GM21526 (cell line): ENCODE data around the gene TRIM69.
"Not testable (repeated sequence)": the region's sequence is repeated elsewhere in the genome, so short reads cannot be mapped to it uniquely, and the experiment has no call there.

ENCODE experiments used
- ATAC-seq: cut with Tn5 transposase; IDR thresholded peaks from one replicate; pipeline ENCODE4 v1.9.1; 2021; ENCODE audit warnings: moderate library complexity; ENCODE audit not compliant: unreplicated experiment, low FRiP score

The TRIM69 gene, protein sequence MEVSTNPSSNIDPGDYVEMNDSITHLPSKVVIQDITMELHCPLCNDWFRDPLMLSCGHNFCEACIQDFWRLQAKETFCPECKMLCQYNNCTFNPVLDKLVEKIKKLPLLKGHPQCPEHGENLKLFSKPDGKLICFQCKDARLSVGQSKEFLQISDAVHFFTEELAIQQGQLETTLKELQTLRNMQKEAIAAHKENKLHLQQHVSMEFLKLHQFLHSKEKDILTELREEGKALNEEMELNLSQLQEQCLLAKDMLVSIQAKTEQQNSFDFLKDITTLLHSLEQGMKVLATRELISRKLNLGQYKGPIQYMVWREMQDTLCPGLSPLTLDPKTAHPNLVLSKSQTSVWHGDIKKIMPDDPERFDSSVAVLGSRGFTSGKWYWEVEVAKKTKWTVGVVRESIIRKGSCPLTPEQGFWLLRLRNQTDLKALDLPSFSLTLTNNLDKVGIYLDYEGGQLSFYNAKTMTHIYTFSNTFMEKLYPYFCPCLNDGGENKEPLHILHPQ

GRCh38 chr15:44736181-44736765, at the start of gene TRIM69:
TSS of gene TRIM69 (plus strand) at chr15:44736528. CDS start at chr15:44736705, 177 bp downstream.
- no peak for ATAC-seq

DNA sequence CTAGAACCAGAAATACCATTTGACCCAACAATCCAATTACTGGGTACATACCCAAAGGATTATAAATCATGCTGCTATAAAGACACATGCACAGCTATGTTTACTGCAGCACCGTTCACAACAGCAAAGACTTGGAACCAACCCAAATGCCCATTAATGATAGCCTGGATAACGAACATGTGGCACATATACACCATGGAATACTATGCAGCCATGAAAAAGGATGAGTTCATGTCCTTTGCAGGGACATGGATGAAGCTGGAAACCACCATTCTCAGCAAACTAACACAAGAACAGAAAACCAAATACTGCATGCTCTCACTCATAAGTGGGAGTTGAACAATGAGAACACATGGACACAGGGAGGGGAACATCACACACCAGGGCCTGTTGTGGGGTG, 47.0 kb upstream of the TRIM69 start:
- ATAC-seq, result not testable (repeated sequence)

GRCh38 chr15:44690245-44690644, 46.1 kb upstream of the TRIM69 start:
- not testable (repeated sequence) for ATAC-seq

GRCh38 chr15:44692659-44693058, 43.7 kb upstream of the TRIM69 start:
- ATAC-seq, result no peak

- no peak for ATAC-seq
These were observed 41.9 kb upstream of the TRIM69 start for GRCh38 chr15:44694416-44694815.

DNA sequence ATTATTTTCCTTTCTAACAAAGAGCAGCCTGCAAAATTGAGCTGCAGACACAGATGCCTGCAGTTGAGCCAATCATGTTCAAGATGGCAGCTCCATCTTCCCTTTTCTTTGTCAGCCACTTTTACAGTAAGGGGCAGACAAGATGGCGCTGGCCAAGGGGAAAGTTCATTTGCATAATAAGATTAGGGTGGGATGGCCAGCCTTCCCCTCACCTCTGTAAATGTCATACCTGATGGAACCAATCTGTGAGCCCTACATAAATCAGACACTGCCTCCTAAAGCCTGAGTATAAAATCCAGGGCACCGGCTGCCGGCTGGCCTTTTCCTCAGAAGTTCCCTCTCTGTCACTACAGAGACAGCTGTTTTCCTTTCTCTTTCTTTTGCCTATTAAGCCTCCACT, 41.0 kb upstream of the TRIM69 start:
- no peak for ATAC-seq

DNA sequence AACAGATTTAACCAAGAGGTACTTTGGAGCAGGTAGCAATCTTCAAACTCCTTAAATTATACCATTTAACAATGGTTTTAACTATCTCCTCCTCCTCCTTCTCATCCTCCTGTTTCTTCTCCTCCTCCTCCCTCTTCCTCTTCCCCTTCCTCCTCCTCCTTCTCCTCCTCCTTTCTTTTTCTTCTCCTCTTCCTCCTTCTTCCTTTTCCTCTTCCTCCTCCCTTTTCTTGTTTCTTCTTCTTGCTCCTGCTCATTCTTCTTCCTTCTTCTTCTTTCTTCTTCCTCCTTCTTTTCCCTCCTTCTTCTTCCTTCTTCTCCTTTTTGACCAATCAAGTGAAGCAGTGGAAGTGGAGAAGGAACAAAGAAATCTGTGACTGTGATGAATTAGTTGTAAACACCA, 39.3 kb upstream of the TRIM69 start:
- ATAC-seq, result no peak

GRCh38 chr15:44698641-44699040, 37.7 kb upstream of the TRIM69 start:
- no peak for ATAC-seq

- ATAC-seq, result not testable (repeated sequence)
These were observed 35.7 kb upstream of the TRIM69 start for GRCh38 chr15:44700676-44701075.

- no peak for ATAC-seq
These were observed 30.3 kb upstream of the TRIM69 start for GRCh38 chr15:44705986-44706385.

GRCh38 chr15:44706401-44706800, 29.9 kb upstream of the TRIM69 start:
- no peak for ATAC-seq

DNA sequence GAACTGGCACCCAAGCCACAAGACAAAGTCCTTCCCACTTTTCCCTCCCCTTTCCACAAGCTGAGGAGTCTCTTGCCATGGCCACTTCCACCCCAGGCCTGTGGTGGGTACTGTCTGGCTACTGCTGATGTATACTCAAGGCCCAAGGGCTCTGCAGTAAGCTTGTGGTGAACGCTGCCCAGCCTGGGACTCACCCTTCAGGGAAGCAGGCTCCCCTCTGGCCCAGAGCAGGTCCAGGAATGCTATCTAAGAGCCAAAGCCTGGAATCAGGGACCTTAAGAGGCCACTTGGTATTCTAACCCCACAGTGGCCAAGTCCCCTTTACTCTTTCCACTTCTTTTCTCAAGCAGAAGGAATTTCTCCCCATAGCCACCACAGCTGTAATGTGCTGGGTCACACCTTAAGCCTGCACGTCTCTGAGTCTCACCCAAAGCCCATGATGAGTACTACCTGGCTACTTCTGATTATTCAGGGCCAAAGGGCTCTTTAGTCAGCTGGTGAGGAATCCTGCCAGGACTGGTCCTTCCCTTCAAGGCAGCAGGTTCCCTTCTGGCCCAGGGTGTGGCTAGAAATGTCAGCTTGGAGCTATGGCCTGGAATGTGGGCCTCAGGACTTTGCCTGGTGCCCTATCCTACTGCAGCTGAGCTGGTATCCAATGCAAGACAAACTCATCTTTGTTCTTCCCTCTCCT, 29.2 kb upstream of the TRIM69 start:
- no peak for ATAC-seq

DNA sequence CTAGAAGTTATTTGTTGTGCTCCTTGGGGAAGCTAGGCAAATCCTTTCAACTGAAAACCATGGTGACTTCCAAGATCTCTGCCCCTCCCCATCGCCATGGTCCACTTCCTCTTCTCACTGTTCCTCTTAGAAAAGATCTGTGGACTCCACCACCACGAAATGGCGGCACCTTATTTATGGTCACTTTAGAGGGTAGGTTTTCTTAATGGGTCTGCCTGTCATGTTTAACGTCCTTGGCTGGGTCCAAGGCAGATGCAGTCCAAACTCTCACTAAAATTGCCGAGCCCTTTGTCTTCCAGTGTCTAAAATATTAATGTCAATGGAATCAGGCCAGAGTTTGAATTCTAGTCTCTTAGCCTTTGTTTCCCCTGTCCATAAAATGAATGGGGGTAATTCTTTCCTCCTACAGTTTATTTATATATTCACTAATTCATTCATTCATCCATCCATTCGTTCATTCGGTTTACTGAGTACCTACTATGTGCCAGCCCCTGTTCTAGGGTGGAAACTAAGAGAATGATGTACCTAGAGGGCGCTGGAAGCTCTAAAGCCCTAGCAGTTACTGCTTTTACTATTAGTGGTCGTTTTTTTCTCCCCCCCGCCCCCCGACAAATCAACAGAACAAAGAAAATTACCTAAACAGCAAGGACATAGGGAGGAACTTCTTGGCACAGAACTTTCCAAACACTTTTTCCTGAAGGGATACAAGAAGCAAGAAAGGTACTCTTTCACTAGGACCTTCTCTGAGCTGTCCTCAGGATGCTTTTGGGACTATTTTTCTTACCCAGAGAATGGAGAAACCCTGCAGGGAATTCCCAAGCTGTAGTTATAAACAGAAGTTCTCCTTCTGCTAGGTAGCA, 25.9 kb upstream of the TRIM69 start:
- no peak for ATAC-seq

DNA sequence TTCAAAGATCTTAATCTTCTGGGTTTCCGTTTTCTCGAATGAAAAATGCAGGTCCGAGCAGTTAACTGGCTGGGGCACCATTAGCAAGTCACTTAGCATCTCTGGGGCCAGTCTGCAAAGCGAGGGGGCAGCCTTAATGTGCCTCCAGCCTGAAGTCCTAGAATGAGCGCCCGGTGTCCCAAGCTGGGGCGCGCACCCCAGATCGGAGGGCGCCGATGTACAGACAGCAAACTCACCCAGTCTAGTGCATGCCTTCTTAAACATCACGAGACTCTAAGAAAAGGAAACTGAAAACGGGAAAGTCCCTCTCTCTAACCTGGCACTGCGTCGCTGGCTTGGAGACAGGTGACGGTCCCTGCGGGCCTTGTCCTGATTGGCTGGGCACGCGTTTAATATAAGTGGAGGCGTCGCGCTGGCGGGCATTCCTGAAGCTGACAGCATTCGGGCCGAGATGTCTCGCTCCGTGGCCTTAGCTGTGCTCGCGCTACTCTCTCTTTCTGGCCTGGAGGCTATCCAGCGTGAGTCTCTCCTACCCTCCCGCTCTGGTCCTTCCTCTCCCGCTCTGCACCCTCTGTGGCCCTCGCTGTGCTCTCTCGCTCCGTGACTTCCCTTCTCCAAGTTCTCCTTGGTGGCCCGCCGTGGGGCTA, 25.1 kb upstream of the TRIM69 start, which contains the start of the genes B2M and PATL2:
TSS of gene B2M (plus strand) at position 422 of the 647 bp plus-strand sequence. CDS start at position 452, 30 bp downstream.
TSS of gene PATL2 (minus strand) at position 228 of the 647 bp plus-strand sequence. CDS start 34,833 bp downstream, outside the sequence.
- ATAC-seq, result peak; percentile 76

DNA sequence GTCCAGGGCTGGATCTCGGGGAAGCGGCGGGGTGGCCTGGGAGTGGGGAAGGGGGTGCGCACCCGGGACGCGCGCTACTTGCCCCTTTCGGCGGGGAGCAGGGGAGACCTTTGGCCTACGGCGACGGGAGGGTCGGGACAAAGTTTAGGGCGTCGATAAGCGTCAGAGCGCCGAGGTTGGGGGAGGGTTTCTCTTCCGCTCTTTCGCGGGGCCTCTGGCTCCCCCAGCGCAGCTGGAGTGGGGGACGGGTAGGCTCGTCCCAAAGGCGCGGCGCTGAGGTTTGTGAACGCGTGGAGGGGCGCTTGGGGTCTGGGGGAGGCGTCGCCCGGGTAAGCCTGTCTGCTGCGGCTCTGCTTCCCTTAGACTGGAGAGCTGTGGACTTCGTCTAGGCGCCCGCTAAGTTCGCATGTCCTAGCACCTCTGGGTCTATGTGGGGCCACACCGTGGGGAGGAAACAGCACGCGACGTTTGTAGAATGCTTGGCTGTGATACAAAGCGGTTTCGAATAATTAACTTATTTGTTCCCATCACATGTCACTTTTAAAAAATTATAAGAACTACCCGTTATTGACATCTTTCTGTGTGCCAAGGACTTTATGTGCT, 24.5 kb upstream of the TRIM69 start:
- ATAC-seq, result peak; percentile 8

- ATAC-seq, result no peak
These were observed 23.9 kb upstream of the TRIM69 start for GRCh38 chr15:44712346-44713005.

- ATAC-seq, result no peak
These were observed 23.0 kb upstream of the TRIM69 start for GRCh38 chr15:44713006-44713966.
